K562 (cell line): ENCODE results near the gene KLF1. TPM values are rescaled to one million over a fixed set of nuclear protein-coding genes. Genes with fewer than 3 reads are reported as not detected.

Experiments used
- AFF1 ChIP-seq, 2 experiments: fragments of 450-650 bp; IDR thresholded peaks; 2 replicates each; pipeline ENCODE4 v1.6.1; 2018; ENCODE audit warnings: mild to moderate bottlenecking in 2 of 2, low read depth in 1 of 2; ENCODE audit not compliant: partially characterized antibody in 2 of 2
- REST ChIP-seq, 2 experiments: fragments of 450-650 bp; formaldehyde crosslinking in 1 of 2; IDR thresholded peaks; 2 replicates each; pipeline versions ENCODE4 v1.4.0 to v1.6.1; 2014 to 2020; ENCODE audit warnings: mild to moderate bottlenecking in 2 of 2, borderline replicate concordance in 1 of 2, low read depth in 1 of 2
- ZNF407 ChIP-seq: fragments of 450-650 bp; IDR thresholded peaks from 2 replicates; pipeline ENCODE4 v1.6.1; 2016; ENCODE audit warnings: low read depth
- polyA plus RNA-seq, 8 experiments: library from polyadenylated mRNA; depleted of rRNA in 4 of 8; stranded (reverse) in 5 of 8; unstranded in 3 of 8; fragments of >200 nt; fragmentation: Nextera tagmentation in 2 of 8; fragmentation: Illumina TruSeq in 1 of 8; extraction: Ambion mirVana in 2 of 8; extraction: Trizol in 1 of 8; gene quantifications; 2 replicates each; pipeline versions ENCODE4 v1.2.1 to v1.2.3, GENCODE V29; 2011 to 2014; ENCODE audit warnings: inconsistent platforms in 1 of 8, missing spikeins in 1 of 8
- total RNA-seq, 7 experiments: library from RNA; depleted of rRNA in 6 of 7; stranded (reverse); fragments of >200 nt in 6 of 7; fragmentation: Illumina TruSeq in 2 of 7; extraction: Trizol in 2 of 7; gene quantifications; 2 replicates each; pipeline versions ENCODE4 v1.2.1 to v1.2.3, GENCODE V29; 2011 to 2021; ENCODE audit warnings: low replicate concordance in 1 of 7

KLF1 gene
- total and polyA plus RNA-seq, 9 of the 15 experiments (the other 6 are each of a cell fraction or from before 2014, with no cell fraction given): 8.4 to 163 (median 47.3) TPM

GRCh38 chr19:12837225-12837624, 49.8 kb downstream of the KLF1 start (continued):
- TF ChIP-seq REST (IDR thresholded peaks at IDR 0.05; ENCODE audit: borderline replicate concordance) (no peak), REST (CRISPR knock-in tag; IDR thresholded peaks at IDR 0.05; ENCODE audit: low read depth) (no peak), AFF1 (IDR thresholded peaks at IDR 0.05; ENCODE audit: low read depth in 1 of 2, partially characterized antibody in 2 of 2) (no peak), ZNF407 (no peak)
